SU-DHL-6 (cell line): ENCODE measurements around the gene GRIN2A.

ENCODE experiments used
- H2AFZ ChIP-seq: fragments of 200-600 bp; sonication (generic); 2 replicates; pipeline ENCODE4 v1.6.1; 2014; ENCODE audit warnings: low read depth, mild to moderate bottlenecking, moderate library complexity, mixed read lengths, antibody characterized with exemption, low read length; ENCODE audit not compliant: severe bottlenecking
- H3F3A ChIP-seq: fragments of 200-600 bp; shearing (Covaris generic); 2 replicates; pipeline ENCODE4 v1.6.0; 2016; ENCODE audit warnings: antibody characterized with exemption, mild to moderate bottlenecking; ENCODE audit not compliant: insufficient read depth
- H3K27ac ChIP-seq: fragments of 200-600 bp; sonication (generic); 2 replicates; pipeline ENCODE4 v1.5.1; 2016; ENCODE audit warnings: low read depth, mild to moderate bottlenecking, low read length, moderate library complexity, mixed read lengths
- H3K27me3 ChIP-seq: fragments of 200-600 bp; sonication (generic), shearing (Covaris generic); 2 replicates; pipeline ENCODE4 v1.6.0; 2014; ENCODE audit warnings: mild to moderate bottlenecking, low read length
- H3K36me3 ChIP-seq: fragments of 200-600 bp; sonication (generic); 2 replicates; pipeline ENCODE4 v1.6.1; 2014; ENCODE audit warnings: mild to moderate bottlenecking, low read length, mixed read lengths
- H3K4me2 ChIP-seq: fragments of 300-600, 200-600 bp; shearing (Covaris generic), sonication (generic); 2 replicates; pipeline ENCODE4 v1.6.0; 2014; ENCODE audit warnings: low read length, low read depth, mild to moderate bottlenecking; ENCODE audit not compliant: poor library complexity, severe bottlenecking
- H3K4me3 ChIP-seq: fragments of 200-600 bp; sonication (generic); 2 replicates; pipeline ENCODE4 v1.5.1; 2014; ENCODE audit warnings: antibody characterized with exemption, low read length, mild to moderate bottlenecking, mixed read lengths; ENCODE audit not compliant: insufficient read depth, poor library complexity, severe bottlenecking
- H3K79me2 ChIP-seq: fragments of 200-600 bp; sonication (generic); 2 replicates; pipeline ENCODE4 v1.6.1; 2014; ENCODE audit warnings: mild to moderate bottlenecking, low read length, moderate library complexity; ENCODE audit not compliant: insufficient read depth
- H3K9ac ChIP-seq: fragments of 200-600 bp; sonication (generic); 2 replicates; pipeline ENCODE4 v1.7.0; 2014; ENCODE audit warnings: mild to moderate bottlenecking, low read length
- H3K9me2 ChIP-seq: fragments of 200-600 bp; sonication (generic); replicated peaks from 2 replicates; pipeline ENCODE4 v1.6.1; 2014; ENCODE audit warnings: low read length; ENCODE audit not compliant: insufficient read depth
- H3K9me3 ChIP-seq: fragments of 200-600 bp; sonication (generic); 2 replicates; pipeline ENCODE4 v1.6.1; 2014; ENCODE audit warnings: low read length, mixed read lengths; ENCODE audit not compliant: insufficient read depth
- H4K20me1 ChIP-seq: fragments of 200-600 bp; sonication (generic); 2 replicates; pipeline ENCODE4 v1.6.1; 2014; ENCODE audit warnings: low read depth, mild to moderate bottlenecking, antibody characterized with exemption, low read length, moderate library complexity, mixed read lengths
- EZH2phosphoT487 ChIP-seq: fragments of 200-600 bp; sonication (generic), shearing (Covaris generic); conservative IDR thresholded peaks from 2 replicates; pipeline ENCODE4 v1.6.1; 2018; ENCODE audit warnings: mild to moderate bottlenecking, antibody characterized with exemption, low read length, moderate library complexity, mixed read lengths
- TF ChIP-seq, protein P1 (sequence below): fragments of 200-600 bp; sonication (generic); IDR thresholded peaks from one replicate; pipeline ENCODE4 v1.5.1; 2017; ENCODE audit warnings: antibody characterized with exemption, mild to moderate bottlenecking, low read length, moderate library complexity; ENCODE audit not compliant: insufficient read depth, poor library complexity, severe bottlenecking

GRIN2A gene

DNA sequence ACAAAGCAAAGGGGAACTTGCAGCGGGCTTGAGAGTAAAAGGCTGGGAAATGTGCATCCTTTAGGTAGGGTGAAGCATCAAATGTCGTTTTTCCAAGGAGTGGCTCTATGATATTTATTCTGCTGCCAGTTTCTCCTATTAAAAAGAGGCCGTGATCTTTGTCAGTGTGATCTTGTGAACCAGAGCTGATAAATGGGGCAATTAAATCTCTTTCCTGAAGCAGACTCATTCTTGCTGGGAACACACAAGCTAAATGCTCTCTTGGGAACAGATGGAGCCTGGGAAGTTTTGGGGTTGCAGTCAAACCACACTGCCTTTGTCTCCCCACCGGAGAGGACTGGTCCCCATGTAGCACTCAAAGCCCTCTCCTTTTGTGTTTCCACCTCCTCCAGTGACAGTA lies 408.9 kb downstream of the GRIN2A start:
- H3F3A ChIP-seq = no peaks in the 10 kb centered on the region
- H3K4me3 ChIP-seq = no peak overlapping the region
- no peaks in the 10 kb centered on the region for H3K27me3 ChIP-seq
- no peaks in the 10 kb centered on the region for H4K20me1 ChIP-seq
- H2AFZ ChIP-seq = no peak overlapping the region
- H3K27ac ChIP-seq = no peak overlapping the region
- no peaks in the 10 kb centered on the region for H3K79me2 ChIP-seq
- H3K9ac ChIP-seq = no peak overlapping the region
- no peaks in the 10 kb centered on the region for H3K36me3 ChIP-seq
- no peaks in the 10 kb centered on the region for H3K9me2 ChIP-seq
- H3K9me3 ChIP-seq = no peaks in the 10 kb centered on the region
- no peak overlapping the region for H3K4me2 ChIP-seq
- TF ChIP-seq EZH2phosphoT487 = no peak
- TF ChIP-seq, protein P1, sequence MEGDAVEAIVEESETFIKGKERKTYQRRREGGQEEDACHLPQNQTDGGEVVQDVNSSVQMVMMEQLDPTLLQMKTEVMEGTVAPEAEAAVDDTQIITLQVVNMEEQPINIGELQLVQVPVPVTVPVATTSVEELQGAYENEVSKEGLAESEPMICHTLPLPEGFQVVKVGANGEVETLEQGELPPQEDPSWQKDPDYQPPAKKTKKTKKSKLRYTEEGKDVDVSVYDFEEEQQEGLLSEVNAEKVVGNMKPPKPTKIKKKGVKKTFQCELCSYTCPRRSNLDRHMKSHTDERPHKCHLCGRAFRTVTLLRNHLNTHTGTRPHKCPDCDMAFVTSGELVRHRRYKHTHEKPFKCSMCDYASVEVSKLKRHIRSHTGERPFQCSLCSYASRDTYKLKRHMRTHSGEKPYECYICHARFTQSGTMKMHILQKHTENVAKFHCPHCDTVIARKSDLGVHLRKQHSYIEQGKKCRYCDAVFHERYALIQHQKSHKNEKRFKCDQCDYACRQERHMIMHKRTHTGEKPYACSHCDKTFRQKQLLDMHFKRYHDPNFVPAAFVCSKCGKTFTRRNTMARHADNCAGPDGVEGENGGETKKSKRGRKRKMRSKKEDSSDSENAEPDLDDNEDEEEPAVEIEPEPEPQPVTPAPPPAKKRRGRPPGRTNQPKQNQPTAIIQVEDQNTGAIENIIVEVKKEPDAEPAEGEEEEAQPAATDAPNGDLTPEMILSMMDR = no peak

DNA sequence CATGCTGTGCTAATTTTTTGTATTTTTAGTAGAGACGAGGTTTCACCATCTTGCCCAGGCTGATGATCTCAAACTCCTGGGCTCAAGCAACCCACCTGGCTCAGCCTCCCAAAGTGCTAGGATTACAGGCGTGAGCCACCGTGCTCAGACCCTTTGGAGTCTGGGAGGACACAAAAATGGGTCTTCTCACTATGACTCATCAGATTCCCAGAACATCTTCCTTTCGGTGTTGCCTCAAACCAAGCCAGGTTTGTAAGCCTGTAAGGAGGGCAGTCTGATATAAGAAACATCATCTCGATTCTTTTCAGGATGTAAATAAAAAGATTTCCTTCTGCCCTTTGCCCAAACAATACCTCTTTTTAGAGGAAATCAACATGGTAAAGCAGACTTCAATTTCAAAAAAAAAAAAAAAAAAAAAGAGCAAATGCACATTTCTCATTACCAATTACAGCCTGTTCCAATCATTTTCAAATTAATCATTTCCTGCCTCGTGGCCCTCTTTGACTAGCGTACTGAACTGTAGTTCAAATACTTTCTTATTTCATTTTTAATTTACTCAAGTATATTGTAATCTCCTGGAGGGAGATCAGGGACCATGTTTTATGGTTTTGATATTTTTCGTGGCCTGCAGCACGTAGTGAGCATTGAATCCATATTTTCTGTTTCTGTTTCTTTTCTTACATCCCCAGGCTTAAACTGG lies 409.6 kb downstream of the GRIN2A start:
- H3K79me2 ChIP-seq = no peaks in the 10 kb centered on the region
- TF ChIP-seq EZH2phosphoT487 = no peak
- TF ChIP-seq, protein P1 = no peak
- H3F3A ChIP-seq = no peaks in the 10 kb centered on the region
- no peaks in the 10 kb centered on the region for H4K20me1 ChIP-seq
- H3K9me2 ChIP-seq = no peaks in the 10 kb centered on the region
- no peaks in the 10 kb centered on the region for H3K27me3 ChIP-seq
- H3K9ac ChIP-seq = no peak overlapping the region
- no peak overlapping the region for H3K4me3 ChIP-seq
- H3K9me3 ChIP-seq = no peaks in the 10 kb centered on the region
- H3K4me2 ChIP-seq = no peak overlapping the region
- H3K27ac ChIP-seq = no peak overlapping the region
- H2AFZ ChIP-seq = no peak overlapping the region
- no peaks in the 10 kb centered on the region for H3K36me3 ChIP-seq

DNA sequence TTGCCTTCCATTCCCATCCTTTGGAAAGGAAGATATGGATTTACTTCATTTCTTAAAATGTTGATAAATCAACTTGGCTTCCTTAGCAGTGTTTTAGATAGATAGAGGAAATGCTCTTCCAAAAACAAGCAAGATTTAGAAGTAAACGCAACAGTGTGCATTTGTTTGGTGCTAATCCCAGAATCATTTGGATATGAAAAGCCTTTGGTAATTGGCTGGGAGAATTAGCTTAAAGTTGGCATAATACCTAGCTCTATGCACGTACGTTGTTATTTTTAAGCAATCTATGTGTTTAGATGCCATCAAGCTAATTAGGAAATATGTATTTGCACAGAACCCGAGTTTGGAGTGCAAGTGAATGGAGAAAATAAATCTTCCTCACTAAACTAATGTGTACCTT lies 415.3 kb downstream of the GRIN2A start:
- H3K9ac ChIP-seq = no peak overlapping the region
- H3K27ac ChIP-seq = no peak overlapping the region
- H3K4me2 ChIP-seq = no peak overlapping the region
- no peaks in the 10 kb centered on the region for H3K36me3 ChIP-seq
- H3K27me3 ChIP-seq = no peaks in the 10 kb centered on the region
- H4K20me1 ChIP-seq = no peaks in the 10 kb centered on the region
- H3K9me2 ChIP-seq = no peaks in the 10 kb centered on the region
- no peak overlapping the region for H3K4me3 ChIP-seq
- H2AFZ ChIP-seq = no peak overlapping the region
- H3K9me3 ChIP-seq = no peaks in the 10 kb centered on the region
- H3K79me2 ChIP-seq = no peaks in the 10 kb centered on the region
- no peaks in the 10 kb centered on the region for H3F3A ChIP-seq
- TF ChIP-seq, protein P1 = no peak
- TF ChIP-seq EZH2phosphoT487 = no peak
